NCI-H1417 treated with DMSO at 0.1 percent for 48 hours (cell line): ENCODE data around the gene ACOD1.
A peak's percentile ranks its signal among the peaks of the same experiment; 100 is the strongest.

Experiments
- DNase-seq: peaks from one replicate; lab custom pipeline; 2025; lab: John Stamatoyannopoulos, UW

Gene ACOD1

GRCh38 chr13:76991796-76992547 is 43.7 kb downstream of the ACOD1 start, which contains the start of gene CLN5:
Gene CLN5, plus strand, starts transcription at chr13:76992081. Its CDS starts 18 bp downstream, at chr13:76992099.
- peak; percentile 71 for DNase-seq

- no peak for DNase-seq
Observed at GRCh38 chr13:76992548-76993001, 44.3 kb downstream of the ACOD1 start.

GRCh38 chr13:76993021-76993420 is 44.7 kb downstream of the ACOD1 start:
- no peak for DNase-seq

DNA sequence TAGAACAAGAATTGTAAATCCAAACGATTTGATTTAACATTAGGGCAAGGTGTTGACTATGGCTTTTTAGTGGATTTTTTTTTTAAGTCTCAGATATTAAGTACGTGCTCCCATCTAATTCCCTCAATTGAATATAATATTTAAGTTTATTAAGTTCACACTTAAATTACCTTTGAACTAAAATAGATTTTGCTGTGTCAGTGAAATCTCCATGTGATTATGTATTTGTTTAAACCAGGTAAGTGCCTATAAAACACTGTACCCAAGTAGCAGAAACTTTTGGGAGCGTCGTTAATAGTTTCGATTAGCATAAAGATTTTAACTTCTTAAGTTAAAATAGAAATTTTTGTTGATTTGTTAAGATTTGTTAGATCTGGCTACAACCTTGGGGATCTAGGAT is 45.2 kb downstream of the ACOD1 start:
- no peak for DNase-seq

DNA sequence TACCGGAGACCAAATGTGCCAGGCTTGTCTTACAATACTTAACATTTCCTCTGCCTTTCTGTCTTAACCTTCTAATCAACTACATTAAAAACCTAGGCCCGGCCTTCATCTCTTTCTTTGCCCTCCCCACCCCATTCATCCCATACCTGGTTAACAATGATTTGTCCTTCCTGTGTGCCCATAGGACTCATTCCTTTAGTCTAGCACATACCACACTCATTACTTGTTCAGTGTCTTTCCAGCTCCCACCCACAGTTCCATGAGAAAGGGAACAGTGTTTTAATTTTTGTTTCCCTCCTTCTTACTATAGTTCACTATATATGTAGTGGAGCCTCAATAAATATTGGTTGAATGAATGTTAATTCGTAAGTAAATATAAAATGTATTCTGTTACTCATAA is 46.0 kb downstream of the ACOD1 start:
- no peak for DNase-seq

- DNase-seq = no peak
Observed at GRCh38 chr13:77000475-77000874, 52.2 kb downstream of the ACOD1 start.

DNA sequence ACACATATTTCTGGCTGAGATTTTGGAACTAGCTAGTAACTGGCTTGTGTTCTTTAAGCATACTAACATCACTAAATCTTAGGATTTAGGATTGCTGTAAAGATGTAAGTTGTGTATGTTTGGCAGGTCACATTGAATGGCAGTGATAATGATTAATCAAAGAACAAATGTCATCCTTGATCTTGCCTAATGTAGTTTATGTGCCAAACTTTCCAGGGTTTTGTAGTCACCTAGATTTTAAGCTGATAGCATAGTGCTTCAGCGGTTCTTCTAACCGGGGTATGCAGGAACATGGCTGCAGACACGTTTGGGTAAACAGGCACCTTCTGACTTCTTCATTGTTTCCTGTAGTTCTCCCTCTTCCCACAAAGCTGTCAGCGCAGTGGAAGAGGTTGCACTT is 53.2 kb downstream of the ACOD1 start:
- DNase-seq = no peak

GRCh38 chr13:77001963-77002587 is 53.8 kb downstream of the ACOD1 start:
- no peak for DNase-seq

GRCh38 chr13:77002590-77003190 is 54.4 kb downstream of the ACOD1 start:
- no peak for DNase-seq
